Mucosa of rectum (tissue), 2 donors: ENCODE data around the gene PPM1B.
"Not testable (repeated sequence)": the region's sequence is repeated elsewhere in the genome, so short reads cannot be mapped to it uniquely, and the experiment has no call there.

Experiments used
- H3K27ac ChIP-seq, 2 donors: one replicate each; pipeline ENCODE4 v1.7.0; 2013; ENCODE audit warnings: inconsistent platforms in 2 of 2, low read depth in 2 of 2, low read length in 2 of 2
- H3K27me3 ChIP-seq, 2 donors: one replicate each; pipeline ENCODE4 v1.7.0; 2013; ENCODE audit warnings: low read length in 2 of 2; ENCODE audit not compliant: control insufficient read depth in 2 of 2, insufficient read depth in 2 of 2
- H3K36me3 ChIP-seq, 2 donors: one replicate each; pipeline ENCODE4 v1.7.0; 2013; ENCODE audit warnings: low read length in 2 of 2; ENCODE audit not compliant: control insufficient read depth in 2 of 2, insufficient read depth in 2 of 2
- H3K4me1 ChIP-seq, 2 donors: one replicate each; pipeline ENCODE4 v1.7.0; 2013; ENCODE audit warnings: low read length in 2 of 2, mild to moderate bottlenecking in 1 of 2; ENCODE audit not compliant: control insufficient read depth in 2 of 2, insufficient read depth in 2 of 2
- H3K4me3 ChIP-seq, 2 donors: one replicate each; pipeline ENCODE4 v1.7.0; 2013; ENCODE audit warnings: low read length in 2 of 2
- H3K9ac ChIP-seq, 2 donors: one replicate each; pipeline ENCODE4 v1.7.0; 2013; ENCODE audit warnings: low read length in 2 of 2, low read depth in 1 of 2, mild to moderate bottlenecking in 1 of 2
- H3K9me3 ChIP-seq, 2 donors: one replicate each; pipeline ENCODE4 v1.7.0; 2013; ENCODE audit warnings: low read length in 2 of 2; ENCODE audit not compliant: control insufficient read depth in 2 of 2
- donor health status: healthy.
- donor health status: Normal muscosa, but diverticular disease.

Gene PPM1B

GRCh38 chr2:44191739-44192138 is 23.1 kb downstream of the PPM1B start:
- peaks cover 0 to 3% of the 10 kb centered on the region in 2 donors for H3K4me1 ChIP-seq
- no peaks in the 10 kb centered on the region for H3K36me3 ChIP-seq
- no peaks in the 10 kb centered on the region for H3K9me3 ChIP-seq
- no peaks in the 10 kb centered on the region for H3K27me3 ChIP-seq
- no peak overlapping the region for H3K4me3 ChIP-seq
- H3K9ac ChIP-seq, result no peak overlapping the region
- no peak overlapping the region for H3K27ac ChIP-seq

- Histone ChIP-seq H3K27me3 (no peaks in the 10 kb centered on the region), H3K36me3 (no peaks in the 10 kb centered on the region), H3K9me3 (no peaks in the 10 kb centered on the region), H3K27ac (no peak overlapping the region), H3K9ac (no peak overlapping the region), H3K4me3 (no peak overlapping the region), H3K4me1 (peaks cover 0 to 3% of the 10 kb centered on the region in 2 donors)
Observed at GRCh38 chr2:44192646-44193045, 24.0 kb downstream of the PPM1B start.

- H3K27me3 ChIP-seq, result no peaks in the 10 kb centered on the region
- H3K27ac ChIP-seq, result no peak overlapping the region
- H3K4me1 ChIP-seq, result peaks cover 0 to 2% of the 10 kb centered on the region in 2 donors
- H3K36me3 ChIP-seq, result no peaks in the 10 kb centered on the region
- H3K4me3 ChIP-seq, result no peak overlapping the region
- H3K9ac ChIP-seq, result no peak overlapping the region
- H3K9me3 ChIP-seq, result no peaks in the 10 kb centered on the region
Observed at GRCh38 chr2:44195714-44196113, 27.0 kb downstream of the PPM1B start.

GRCh38 chr2:44197816-44198215 is 29.1 kb downstream of the PPM1B start:
- Histone ChIP-seq H3K27ac (no peak overlapping the region), H3K4me3 (no peak overlapping the region), H3K9me3 (no peaks in the 10 kb centered on the region), H3K36me3 (peaks cover 8% of the 10 kb centered on the region in 2 donors), H3K27me3 (no peaks in the 10 kb centered on the region), H3K9ac (no peak overlapping the region), H3K4me1 (no peaks in the 10 kb centered on the region)

GRCh38 chr2:44200011-44200410 is 31.3 kb downstream of the PPM1B start:
- no peak overlapping the region for H3K4me3 ChIP-seq
- H3K27me3 ChIP-seq, result no peaks in the 10 kb centered on the region
- H3K9ac ChIP-seq, result no peak overlapping the region
- no peaks in the 10 kb centered on the region for H3K4me1 ChIP-seq
- H3K27ac ChIP-seq, result no peak overlapping the region
- peaks cover 8% of the 10 kb centered on the region in 2 donors for H3K36me3 ChIP-seq
- H3K9me3 ChIP-seq, result no peaks in the 10 kb centered on the region

GRCh38 chr2:44200759-44201158 is 32.1 kb downstream of the PPM1B start:
- no peak overlapping the region for H3K9ac ChIP-seq
- H3K27me3 ChIP-seq, result no peaks in the 10 kb centered on the region
- H3K4me3 ChIP-seq, result no peak overlapping the region
- peaks cover 8% of the 10 kb centered on the region in 2 donors for H3K36me3 ChIP-seq
- no peaks in the 10 kb centered on the region for H3K4me1 ChIP-seq
- no peak overlapping the region for H3K27ac ChIP-seq
- no peaks in the 10 kb centered on the region for H3K9me3 ChIP-seq

GRCh38 chr2:44201648-44202165 is 33.0 kb downstream of the PPM1B start:
- Histone ChIP-seq H3K4me3 (no peak overlapping the region), H3K4me1 (no peaks in the 10 kb centered on the region), H3K27ac (no peak overlapping the region), H3K9me3 (no peaks in the 10 kb centered on the region), H3K9ac (no peak overlapping the region), H3K27me3 (no peaks in the 10 kb centered on the region), H3K36me3 (peaks cover 8% of the 10 kb centered on the region in 2 donors)

- Histone ChIP-seq H3K4me3 (no peak overlapping the region), H3K27ac (no peak overlapping the region), H3K4me1 (no peaks in the 10 kb centered on the region), H3K9me3 (no peaks in the 10 kb centered on the region), H3K9ac (no peak overlapping the region), H3K27me3 (no peaks in the 10 kb centered on the region), H3K36me3 (peaks cover 8% of the 10 kb centered on the region in 2 donors)
Observed at GRCh38 chr2:44203542-44203941, 34.9 kb downstream of the PPM1B start.

- Histone ChIP-seq H3K9ac (no peak overlapping the region), H3K27me3 (no peaks in the 10 kb centered on the region), H3K4me3 (no peak overlapping the region), H3K36me3 (peaks cover 8 to 13% of the 10 kb centered on the region in 2 donors), H3K9me3 (no peaks in the 10 kb centered on the region), H3K4me1 (no peaks in the 10 kb centered on the region), H3K27ac (no peak overlapping the region)
Observed at GRCh38 chr2:44205169-44205568, 36.5 kb downstream of the PPM1B start.

- Histone ChIP-seq H3K4me1 (no peaks in the 10 kb centered on the region), H3K36me3 (peaks cover 4 to 16% of the 10 kb centered on the region in 2 donors), H3K27me3 (no peaks in the 10 kb centered on the region), H3K9me3 (no peaks in the 10 kb centered on the region), H3K4me3 (no peak overlapping the region), H3K9ac (no peak overlapping the region), H3K27ac (no peak overlapping the region)
Observed at GRCh38 chr2:44207102-44207501, 38.4 kb downstream of the PPM1B start.

GRCh38 chr2:44207648-44208047 is 39.0 kb downstream of the PPM1B start:
- peaks cover 9 to 19% of the 10 kb centered on the region in 2 donors for H3K36me3 ChIP-seq
- H3K27me3 ChIP-seq, H3K4me1 ChIP-seq, H3K4me3 ChIP-seq, H3K27ac ChIP-seq, H3K9ac ChIP-seq, H3K9me3 ChIP-seq: not testable (repeated sequence)
